AG09319 (cell line): Measurements from ENCODE around the gene SLC17A2.

Experiments
- DNase-seq: peaks from one replicate; pipeline ENCODE4 v3.0.0-alpha.2; 2010; ENCODE audit warnings: low read depth; ENCODE audit errors: extremely low read depth
- CTCF ChIP-seq: IDR thresholded peaks from 2 replicates; pipeline ENCODE4 v1.5.1; 2011; ENCODE audit warnings: low read depth, mild to moderate bottlenecking, inconsistent platforms, low read length, moderate library complexity

The SLC17A2 gene

GRCh38 chr6:25900843-25901242, 29.6 kb downstream of the SLC17A2 start:
- no peak for DNase-seq
- no peak for TF ChIP-seq CTCF

GRCh38 chr6:25899580-25900408, 30.7 kb downstream of the SLC17A2 start:
- TF ChIP-seq CTCF = no peak
- no peak for DNase-seq

GRCh38 chr6:25899123-25899522, 31.4 kb downstream of the SLC17A2 start:
- TF ChIP-seq CTCF = no peak
- DNase-seq = no peak

GRCh38 chr6:25898289-25898977, 32.1 kb downstream of the SLC17A2 start:
- no peak for TF ChIP-seq CTCF
- no peak for DNase-seq

GRCh38 chr6:25896252-25896651, 34.2 kb downstream of the SLC17A2 start:
- no peak for DNase-seq
- no peak for TF ChIP-seq CTCF

- DNase-seq = no peak
- no peak for TF ChIP-seq CTCF
Measured at GRCh38 chr6:25895771-25896170, 34.7 kb downstream of the SLC17A2 start.

- TF ChIP-seq CTCF = no peak
- no peak for DNase-seq
Measured at GRCh38 chr6:25893778-25894177, 36.7 kb downstream of the SLC17A2 start.
